Endothelial cell (in vitro differentiated cells): ENCODE data around the gene FAM124A. TPM values are rescaled to one million over a fixed set of nuclear protein-coding genes. Genes with fewer than 3 reads are reported as not detected.

Experiments
- DNase-seq: peaks from one replicate; pipeline ENCODE4 v3.0.0; 2021; ENCODE audit warnings: low spot score
- H3K27ac Mint-ChIP-seq: one replicate; pipeline ENCODE4 v1.8.0; 2021; ENCODE audit warnings: mixed read lengths, inconsistent platforms; ENCODE audit not compliant: unreplicated experiment
- H3K27me3 Mint-ChIP-seq: one replicate; pipeline ENCODE4 v1.8.0; 2021; ENCODE audit warnings: mild to moderate bottlenecking, moderate library complexity, mixed read lengths, inconsistent platforms; ENCODE audit not compliant: unreplicated experiment
- H3K36me3 Mint-ChIP-seq: one replicate; pipeline ENCODE4 v1.8.0; 2021; ENCODE audit warnings: mild to moderate bottlenecking, low read depth, mixed read lengths, inconsistent platforms; ENCODE audit not compliant: unreplicated experiment
- H3K4me1 Mint-ChIP-seq: one replicate; pipeline ENCODE4 v1.8.0; 2021; ENCODE audit warnings: mild to moderate bottlenecking, mixed read lengths, inconsistent platforms; ENCODE audit not compliant: unreplicated experiment
- H3K4me3 Mint-ChIP-seq: one replicate; pipeline ENCODE4 v1.8.0; 2021; ENCODE audit warnings: mild to moderate bottlenecking, mixed read lengths, inconsistent platforms; ENCODE audit not compliant: unreplicated experiment
- H3K9me3 Mint-ChIP-seq: one replicate; pipeline ENCODE4 v1.8.0; 2021; ENCODE audit warnings: mixed read lengths, inconsistent platforms; ENCODE audit not compliant: unreplicated experiment
- CTCF ChIP-seq: fragments of 200-600 bp; sonication (generic); IDR thresholded peaks from one replicate; pipeline ENCODE4 v1.5.0; 2021; ENCODE audit warnings: antibody characterized with exemption; ENCODE audit not compliant: unreplicated experiment
- total RNA-seq: library from RNA; stranded (reverse); fragmentation: NEBNext Ultra II Directional; extraction: Animal tissue kit (Norgen Biotek cat#: 25700); gene quantifications from one replicate; pipeline ENCODE4 v1.2.1, GENCODE V29; 2021; ENCODE audit not compliant: unreplicated experiment

Gene FAM124A
- total RNA-seq, 1 donor from 2014 or later, result 4.9 TPM

GRCh38 chr13:51261610-51262249 lies 39.5 kb downstream of the FAM124A start:
- Mint-ChIP-seq H3K27me3 (no peaks in the 10 kb centered on the region), H3K36me3 (peaks cover 15% of the 10 kb centered on the region), H3K27ac (no peak overlapping the region), H3K9me3 (no peaks in the 10 kb centered on the region), H3K4me1 (no peaks in the 10 kb centered on the region), H3K4me3 (no peak overlapping the region)
- TF ChIP-seq CTCF, result no peak
- no peak for DNase-seq

GRCh38 chr13:51262501-51263211 lies 40.5 kb downstream of the FAM124A start:
- no peaks in the 10 kb centered on the region for H3K27me3 Mint-ChIP-seq
- no peaks in the 10 kb centered on the region for H3K4me1 Mint-ChIP-seq
- H3K36me3 Mint-ChIP-seq, result peaks cover 11% of the 10 kb centered on the region
- no peak for TF ChIP-seq CTCF
- no peak overlapping the region for H3K27ac Mint-ChIP-seq
- H3K4me3 Mint-ChIP-seq, result no peak overlapping the region
- no peaks in the 10 kb centered on the region for H3K9me3 Mint-ChIP-seq
- DNase-seq, result no peak

DNA sequence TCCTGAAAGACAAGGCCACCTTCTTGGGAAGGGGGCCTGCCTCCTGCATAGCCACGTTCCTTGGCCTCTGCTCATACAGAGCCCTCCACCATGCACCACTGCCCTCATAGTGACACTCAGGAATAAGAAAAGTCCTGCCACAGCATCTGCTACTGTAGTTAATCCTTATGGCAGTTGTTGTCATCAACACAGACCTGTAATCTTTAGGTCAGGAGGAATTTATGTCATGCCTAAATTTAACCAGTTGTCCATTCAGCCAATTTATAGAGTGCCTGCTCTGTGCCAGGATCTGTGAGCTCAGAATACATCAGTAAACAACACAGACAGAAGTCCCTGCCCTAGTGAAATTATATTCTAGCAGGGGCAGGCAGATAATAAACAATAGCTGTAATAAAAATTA lies 44.4 kb downstream of the FAM124A start:
- no peak for TF ChIP-seq CTCF
- Mint-ChIP-seq H3K9me3 (no peaks in the 10 kb centered on the region), H3K36me3 (no peaks in the 10 kb centered on the region), H3K4me1 (no peaks in the 10 kb centered on the region), H3K27me3 (no peaks in the 10 kb centered on the region), H3K27ac (no peak overlapping the region), H3K4me3 (no peak overlapping the region)
- DNase-seq, result no peak

GRCh38 chr13:51267622-51268021 lies 45.4 kb downstream of the FAM124A start:
- DNase-seq, result no peak
- Mint-ChIP-seq H3K9me3 (no peaks in the 10 kb centered on the region), H3K4me1 (no peaks in the 10 kb centered on the region), H3K27me3 (no peaks in the 10 kb centered on the region), H3K27ac (no peak overlapping the region), H3K4me3 (no peak overlapping the region), H3K36me3 (no peaks in the 10 kb centered on the region)
- TF ChIP-seq CTCF, result no peak

DNA sequence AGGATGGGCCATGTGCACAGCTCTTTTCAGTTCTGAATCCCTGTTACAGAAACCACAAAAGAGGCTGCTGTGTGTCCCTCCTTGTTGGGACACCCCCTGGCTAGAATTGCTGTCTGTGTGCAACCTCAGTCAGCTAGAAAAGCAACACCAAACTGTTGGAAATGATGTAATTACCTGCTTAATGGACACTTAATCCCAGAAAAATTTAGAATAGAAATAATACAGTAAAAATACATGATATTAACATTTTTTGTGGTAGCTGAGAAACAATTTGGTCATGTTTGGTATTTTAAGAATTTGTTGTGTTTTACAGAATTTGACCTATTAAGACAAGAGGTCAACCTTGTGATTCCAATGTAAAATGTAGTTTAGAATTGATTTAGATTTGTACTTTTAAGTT lies 46.8 kb downstream of the FAM124A start:
- no peak for TF ChIP-seq CTCF
- no peaks in the 10 kb centered on the region for H3K27me3 Mint-ChIP-seq
- no peaks in the 10 kb centered on the region for H3K4me1 Mint-ChIP-seq
- no peak for DNase-seq
- H3K4me3 Mint-ChIP-seq, result no peak overlapping the region
- H3K9me3 Mint-ChIP-seq, result no peaks in the 10 kb centered on the region
- no peak overlapping the region for H3K27ac Mint-ChIP-seq
- H3K36me3 Mint-ChIP-seq, result no peaks in the 10 kb centered on the region
